ENCODE results near the gene MAP2K3. TPM values are rescaled to one million over a fixed set of nuclear protein-coding genes. Genes with fewer than 3 reads are reported as not detected.

The MAP2K3 gene
- polyA plus RNA-seq, 2 of the 4 experiments (the other 2 are of a cell fraction): 13.9 to 37.1 TPM

DNA sequence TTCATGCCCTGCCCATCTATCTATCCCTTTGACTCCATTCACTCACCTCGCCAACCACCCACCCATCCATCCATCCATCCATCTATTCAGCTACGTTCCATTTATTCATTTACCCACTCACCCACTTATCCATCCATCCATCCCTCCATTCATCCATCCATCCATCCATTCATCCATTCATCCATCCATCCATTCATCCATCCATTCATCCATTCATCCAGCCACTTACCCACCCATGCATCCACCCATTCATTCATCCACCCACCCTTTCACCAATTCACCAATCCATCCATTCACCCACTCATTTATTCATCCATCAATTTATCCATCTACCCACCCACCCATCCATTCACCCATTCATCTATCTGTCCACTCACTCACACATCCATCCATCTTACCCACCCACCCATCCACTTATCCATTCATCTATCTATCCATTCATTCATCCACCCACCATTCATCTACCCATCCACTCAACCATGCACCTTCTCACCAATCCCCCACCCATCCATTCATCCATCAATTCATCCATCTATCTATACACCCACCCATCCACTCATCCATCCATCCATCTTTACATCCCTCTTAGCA, 72.1 kb downstream of the MAP2K3 start:
- no peak overlapping the region for H3K4me2 ChIP-seq
- DNase-seq (ENCODE audit: low read depth in 1 of 2, low spot score in 1 of 2) (no peak), FAIRE-seq (no peak)

GRCh38 chr17:21357281-21357680, 72.8 kb downstream of the MAP2K3 start:
- H3K4me2 ChIP-seq: no peak overlapping the region
- peaks cover 11% of the 10 kb centered on the region; the same call in 1 of the 3 replicates for H3K4me1 ChIP-seq
- TF ChIP-seq HOXA7 (CRISPR knock-in tag; IDR thresholded peaks at IDR 0.05) (no peak), BHLHE40 (IDR thresholded peaks at IDR 0.05; ENCODE audit: low read depth, low read length) (no peak), ZC3H11A (IDR thresholded peaks at IDR 0.05) (no peak), MAFK (IDR thresholded peaks at IDR 0.05; ENCODE audit: partially characterized antibody) (no peak), JUN (IDR thresholded peaks at IDR 0.05) (no peak), ATOH8 (CRISPR knock-in tag; IDR thresholded peaks at IDR 0.05; ENCODE audit: low read depth) (no peak)
- no peak for ATAC-seq
- no peaks in the 10 kb centered on the region for H3K9me3 ChIP-seq
- FAIRE-seq: no peak
- ChIA-PET CTCF (interaction anchor here (1.0 to 1.2 kb wide), 2 partner anchors 13 to 78 kb away, joined by 3 read pairs; no protein-coding TSS in a partner anchor), POLR2A (no interaction called here)
- WGBS (ENCODE audit: missing lambda C conversion rate): 56% methylated on average over 5 of the region's 5 CpGs
- no peak for DNase-seq (ENCODE audit: low read depth in 1 of 2, low spot score in 1 of 2)
- no peak overlapping the region for H3K27ac ChIP-seq
- H3K4me3 ChIP-seq: no peak overlapping the region

More for the DNA sequence above, 72.1 kb downstream of the MAP2K3 start:
- Histone ChIP-seq H3K4me1 (peaks cover 11% of the 10 kb centered on the region; the same call in 1 of the 3 replicates), H3K9me3 (no peaks in the 10 kb centered on the region), H3K4me3 (no peak overlapping the region), H3K27ac (no peak overlapping the region)
- POLR2A ChIA-PET: no interaction called here
- 81% methylated on average over 2 of the region's 2 CpGs for WGBS (ENCODE audit: missing lambda C conversion rate)
- no peak for TF ChIP-seq MAZ (IDR thresholded peaks at IDR 0.05; ENCODE audit: borderline replicate concordance, low read depth, low read length)
- TF ChIP-seq CBX8 (IDR thresholded peaks at IDR 0.05): no peak
- TF ChIP-seq NR3C1 (IDR thresholded peaks at IDR 0.05): no peak
- no peak for TF ChIP-seq FOXS1 (CRISPR knock-in tag; IDR thresholded peaks at IDR 0.05)
- TF ChIP-seq ZC3H11A (IDR thresholded peaks at IDR 0.05): no peak
- no peak for TF ChIP-seq MYC (IDR thresholded peaks at IDR 0.05; ENCODE audit: borderline replicate concordance, low read length)
- no peak for TF ChIP-seq PHF8 (IDR thresholded peaks at IDR 0.05; ENCODE audit: borderline replicate concordance, low read depth)
- TF ChIP-seq HEYL (CRISPR knock-in tag; IDR thresholded peaks at IDR 0.05): no peak
- no peak for TF ChIP-seq POLR2A (IDR thresholded peaks at IDR 0.05; ENCODE audit: low read length)
- TF ChIP-seq FOSL2 (IDR thresholded peaks at IDR 0.05): no peak
- no peak for TF ChIP-seq FOSL2 (CRISPR knock-in tag; IDR thresholded peaks at IDR 0.05)
- no peak for TF ChIP-seq SREBF2 (IDR thresholded peaks at IDR 0.05)
- CTCF ChIA-PET: interaction anchor here (1.2 kb wide), 1 partner anchor 14 kb away, joined by 3 read pairs; no protein-coding TSS in a partner anchor
- no peak for ATAC-seq

DNA sequence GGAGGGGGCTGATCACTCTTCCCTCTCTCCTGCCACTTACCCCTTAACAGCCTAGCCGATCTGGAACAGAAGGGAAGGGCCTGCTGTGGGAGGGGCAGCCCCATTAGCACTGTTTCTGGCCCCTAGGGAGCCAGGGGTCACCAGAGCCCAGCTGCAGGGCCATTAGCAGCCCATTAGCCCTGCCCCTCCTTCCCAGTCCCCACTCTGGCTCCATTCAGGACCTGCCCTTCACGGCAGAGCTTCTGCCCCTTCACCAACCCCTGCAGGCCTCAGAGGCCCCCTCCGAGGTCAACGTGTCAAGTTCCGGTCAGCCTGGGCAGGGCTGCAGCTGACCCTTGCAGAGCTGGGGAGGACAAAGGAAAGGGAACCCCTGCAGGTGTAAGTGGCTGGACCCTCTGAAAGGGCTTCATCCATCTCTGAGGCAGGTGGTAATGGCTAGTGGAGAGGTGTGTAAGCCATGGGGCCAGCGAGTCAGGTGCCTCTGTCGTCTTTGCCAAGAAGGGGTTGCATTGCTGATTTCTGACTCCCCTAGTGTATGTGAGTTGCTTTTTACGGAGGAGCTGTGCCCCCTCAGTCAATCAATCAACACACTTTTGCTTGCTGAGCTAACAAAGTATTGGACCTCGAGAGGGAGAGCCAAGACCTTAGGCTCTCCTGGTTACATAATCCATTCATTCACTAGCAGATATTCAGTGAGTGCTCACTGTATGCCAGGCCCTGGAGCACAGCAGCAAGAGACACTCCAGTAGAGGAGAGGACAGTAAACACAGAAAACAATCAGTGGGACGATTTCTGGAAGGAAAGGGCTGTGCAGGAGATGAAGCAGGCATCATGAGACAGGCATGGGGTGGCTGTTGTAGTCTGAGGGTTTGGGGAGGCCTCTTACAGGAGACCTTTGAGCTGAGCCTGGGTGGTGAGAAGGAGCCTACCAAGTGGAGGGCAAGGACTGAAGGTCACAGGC, 73.5 kb downstream of the MAP2K3 start:
- ChIA-PET POLR2A (no interaction called here), CTCF (interaction anchor here (0.6 to 2.4 kb wide), 5 partner anchors 11 to 258 kb away, joined by 3 to 11 read pairs (median 3); partner anchors contain the start of gene KCNJ12)
- no peak overlapping the region for H3K4me2 ChIP-seq
- H3K9me3 ChIP-seq: no peaks in the 10 kb centered on the region
- no peak overlapping the region for H3K4me3 ChIP-seq
- ATAC-seq (peak in 1 of 2 experiments; percentile 10; a peak in 2 of 6 replicates), FAIRE-seq (no peak), DNase-seq (ENCODE audit: low read depth in 1 of 2, low spot score in 1 of 2) (no peak)
- WGBS (ENCODE audit: missing lambda C conversion rate): 63% methylated on average over 10 of the region's 10 CpGs
- TF ChIP-seq CHD4 (IDR thresholded peaks at IDR 0.05; ENCODE audit: borderline replicate concordance): no peak
- TF ChIP-seq FOSB (CRISPR knock-in tag; IDR thresholded peaks at IDR 0.05): no peak
- TF ChIP-seq SMC3 (IDR thresholded peaks at IDR 0.05): no peak
- TF ChIP-seq JUN (IDR thresholded peaks at IDR 0.05): no peak
- no peak for TF ChIP-seq RFX5 (IDR thresholded peaks at IDR 0.05)
- no peak for TF ChIP-seq NR3C1 (IDR thresholded peaks at IDR 0.05)
- TF ChIP-seq BHLHE40 (IDR thresholded peaks at IDR 0.05; ENCODE audit: low read depth, low read length): no peak
- TF ChIP-seq RARB (CRISPR knock-in tag; IDR thresholded peaks at IDR 0.05): no peak
- no peak for TF ChIP-seq MAZ (IDR thresholded peaks at IDR 0.05; ENCODE audit: borderline replicate concordance, low read depth, low read length)
- TF ChIP-seq NPAS2 (CRISPR knock-in tag; IDR thresholded peaks at IDR 0.05; ENCODE audit: borderline replicate concordance): no peak
- no peak for TF ChIP-seq ELK1 (IDR thresholded peaks at IDR 0.05; ENCODE audit: low read depth, low read length)
- no peak for TF ChIP-seq ESRRA (IDR thresholded peaks at IDR 0.05; ENCODE audit: borderline replicate concordance, low read length)
- no peak for TF ChIP-seq ZC3H11A (IDR thresholded peaks at IDR 0.05)
- TF ChIP-seq, protein P1, sequence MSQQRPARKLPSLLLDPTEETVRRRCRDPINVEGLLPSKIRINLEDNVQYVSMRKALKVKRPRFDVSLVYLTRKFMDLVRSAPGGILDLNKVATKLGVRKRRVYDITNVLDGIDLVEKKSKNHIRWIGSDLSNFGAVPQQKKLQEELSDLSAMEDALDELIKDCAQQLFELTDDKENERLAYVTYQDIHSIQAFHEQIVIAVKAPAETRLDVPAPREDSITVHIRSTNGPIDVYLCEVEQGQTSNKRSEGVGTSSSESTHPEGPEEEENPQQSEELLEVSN (IDR thresholded peaks at IDR 0.05; ENCODE audit: borderline replicate concordance, low read depth): no peak
- H3K27ac ChIP-seq: no peak overlapping the region; a peak in 1 of 6 replicates
- H3K4me1 ChIP-seq: peaks cover 11% of the 10 kb centered on the region; the same call in 1 of the 3 replicates
